HG02763 (cell line): Measurements from ENCODE around the gene DCTN3.

Experiments used
- ATAC-seq: cut with Tn5 transposase; IDR thresholded peaks from one replicate; pipeline ENCODE4 v1.9.1; 2021; ENCODE audit warnings: mild to moderate bottlenecking, moderate library complexity; ENCODE audit not compliant: unreplicated experiment

Gene DCTN3

GRCh38 chr9:34575241-34575640 is 45.1 kb downstream of the DCTN3 start:
- ATAC-seq: no peak

GRCh38 chr9:34574571-34574970 is 45.7 kb downstream of the DCTN3 start:
- no peak for ATAC-seq

GRCh38 chr9:34573599-34574325 is 46.5 kb downstream of the DCTN3 start:
- no peak for ATAC-seq

GRCh38 chr9:34572628-34573027 is 47.7 kb downstream of the DCTN3 start:
- no peak for ATAC-seq

- no peak for ATAC-seq
These were observed 48.2 kb downstream of the DCTN3 start for GRCh38 chr9:34572092-34572491.

GRCh38 chr9:34571481-34571810 is 48.8 kb downstream of the DCTN3 start:
- no peak for ATAC-seq

- ATAC-seq: no peak
These were observed 49.4 kb downstream of the DCTN3 start for GRCh38 chr9:34570809-34571480.

GRCh38 chr9:34570376-34570775 is 49.9 kb downstream of the DCTN3 start:
- ATAC-seq: no peak

GRCh38 chr9:34568774-34569173 is 51.5 kb downstream of the DCTN3 start:
- ATAC-seq: no peak

- no peak for ATAC-seq
These were observed 52.2 kb downstream of the DCTN3 start for GRCh38 chr9:34568133-34568532.

- no peak for ATAC-seq
These were observed 53.3 kb downstream of the DCTN3 start for GRCh38 chr9:34566972-34567371.

GRCh38 chr9:34566322-34566721 is 54.0 kb downstream of the DCTN3 start:
- ATAC-seq: no peak

- no peak for ATAC-seq
These were observed 54.4 kb downstream of the DCTN3 start for GRCh38 chr9:34565856-34566255.

GRCh38 chr9:34564617-34565016 is 55.7 kb downstream of the DCTN3 start:
- ATAC-seq: no peak
